OCI-LY3 (cell line): Measurements from ENCODE around the gene NDUFS6.

Experiments used
- CTCF ChIP-seq: fragments of 200-600, 300-600 bp; sonication (generic); IDR thresholded peaks from 2 replicates; pipeline ENCODE4 v1.5.1; 2014; ENCODE audit warnings: antibody characterized with exemption, low read length, low read depth
- EZH2phosphoT487 ChIP-seq: fragments of 200-600 bp; shearing (Covaris generic); IDR thresholded peaks from 2 replicates; pipeline ENCODE4 v1.6.1; 2018; ENCODE audit warnings: antibody characterized with exemption, mixed run types, low read depth

- TF ChIP-seq CTCF (no peak), EZH2phosphoT487 (no peak)
Observed at GRCh38 chr5:1797855-1798254, 3.4 kb upstream of the NDUFS6 start.
